ENCODE results near the gene UBE2E2.
"Not testable (repeated sequence)": the region's sequence is repeated elsewhere in the genome, so short reads cannot be mapped to it uniquely, and the experiment has no call there.

The UBE2E2 gene

GRCh38 chr3:23336853-23337252, 133.7 kb downstream of the UBE2E2 start:
- DNase-seq: not testable (repeated sequence)

GRCh38 chr3:23341147-23341838, 138.2 kb downstream of the UBE2E2 start:
- DNase-seq: no peak

GRCh38 chr3:23342343-23342742, 139.2 kb downstream of the UBE2E2 start:
- no peak for DNase-seq

DNA sequence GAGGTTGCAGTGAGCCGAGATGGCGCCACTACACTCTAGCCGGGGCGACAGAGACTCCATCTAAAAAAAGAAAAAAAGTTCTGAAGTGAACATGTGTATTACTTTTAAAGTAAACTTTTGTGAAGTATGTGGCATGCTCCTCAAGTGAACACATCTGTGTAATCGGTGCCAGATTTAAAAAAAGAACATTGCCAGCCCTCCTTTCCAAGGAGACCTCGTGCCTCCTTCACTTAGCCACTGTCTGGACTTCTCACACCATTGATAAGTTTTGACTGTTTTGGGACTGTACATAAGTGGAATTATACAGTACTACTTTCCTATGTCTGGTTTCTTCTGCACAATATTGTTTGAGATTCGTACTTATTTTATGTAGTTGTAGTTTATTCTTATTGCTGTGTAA, 140.4 kb downstream of the UBE2E2 start:
- no peak for DNase-seq

DNA sequence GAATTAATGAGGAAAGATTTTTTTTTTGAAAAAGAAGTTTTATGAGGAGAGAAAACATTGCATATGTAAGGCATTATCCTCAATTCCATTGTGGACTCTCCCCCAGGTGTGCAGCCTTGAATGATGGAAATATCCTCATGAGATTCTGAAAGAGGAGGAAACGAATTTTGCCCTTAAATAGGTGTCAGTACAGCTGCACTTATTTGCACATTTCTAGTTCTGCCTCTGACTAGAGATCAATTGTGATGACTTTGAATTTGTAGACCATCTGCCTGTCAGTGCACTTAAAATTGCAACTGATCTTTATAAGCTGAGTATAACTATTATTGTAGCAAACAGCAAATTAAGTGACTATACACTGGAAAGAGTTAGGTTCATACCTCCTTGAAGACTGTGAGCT, 141.8 kb downstream of the UBE2E2 start:
- DNase-seq: no peak

- DNase-seq: not testable (repeated sequence)
Observed at GRCh38 chr3:23349444-23349843, 146.3 kb downstream of the UBE2E2 start.

DNA sequence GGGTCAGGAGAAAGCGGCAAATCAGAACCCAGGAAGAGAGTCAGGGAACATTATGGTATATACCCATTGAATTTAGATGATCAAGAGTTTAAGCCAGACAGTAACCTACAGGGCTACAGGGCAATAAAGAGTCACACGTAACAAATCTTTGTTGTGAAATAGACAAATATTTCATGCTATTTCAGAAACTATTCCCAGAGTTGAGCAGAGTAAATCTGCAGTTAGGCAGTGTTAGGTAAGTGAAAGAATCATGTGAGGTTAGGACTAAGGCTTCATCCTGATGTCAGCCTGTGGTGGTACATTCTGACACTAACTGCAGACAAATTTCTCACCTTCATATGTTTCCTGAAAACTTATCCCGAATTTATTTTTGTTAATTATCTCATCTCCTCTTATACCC, 153.0 kb downstream of the UBE2E2 start:
- DNase-seq: no peak

DNA sequence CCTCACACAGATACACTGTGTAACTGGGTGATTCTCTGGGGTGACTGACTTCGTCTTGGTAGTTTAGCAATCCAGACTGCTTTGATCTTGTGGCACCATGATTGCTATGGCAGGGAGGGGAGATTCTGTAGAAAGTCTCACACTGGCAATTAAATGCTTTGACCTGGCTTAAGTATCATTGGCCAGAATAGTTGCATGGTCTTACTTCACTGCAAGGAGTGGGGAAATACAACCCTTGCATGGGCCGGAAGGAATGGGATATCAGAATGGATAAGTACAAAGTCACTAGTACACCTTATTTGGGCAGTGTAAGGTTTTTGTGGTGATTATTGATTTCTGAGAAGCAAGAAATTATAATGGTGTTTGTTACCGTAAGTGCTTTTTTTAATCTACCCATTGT, 153.8 kb downstream of the UBE2E2 start:
- no peak for DNase-seq

- DNase-seq: no peak
Observed at GRCh38 chr3:23359116-23359515, 156.0 kb downstream of the UBE2E2 start.

DNA sequence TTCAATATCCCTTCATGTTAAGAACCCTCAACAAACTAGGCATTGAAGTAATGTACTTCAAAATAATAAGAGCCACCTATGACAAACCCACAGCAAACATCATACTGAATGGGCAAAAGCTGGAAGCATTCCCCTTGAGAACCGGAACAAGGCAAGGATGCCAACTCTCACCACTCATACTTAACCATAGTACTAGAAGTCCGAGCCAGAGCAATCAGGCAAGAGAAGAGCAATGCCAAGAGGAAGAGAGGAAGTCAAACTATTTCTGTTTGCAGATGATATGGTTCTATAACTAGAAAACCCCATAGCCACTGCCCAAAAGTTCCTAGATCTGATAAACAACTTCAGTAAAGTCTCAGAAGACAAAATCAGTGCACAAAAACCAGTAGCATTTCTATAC, 161.9 kb downstream of the UBE2E2 start:
- no peak for DNase-seq

DNA sequence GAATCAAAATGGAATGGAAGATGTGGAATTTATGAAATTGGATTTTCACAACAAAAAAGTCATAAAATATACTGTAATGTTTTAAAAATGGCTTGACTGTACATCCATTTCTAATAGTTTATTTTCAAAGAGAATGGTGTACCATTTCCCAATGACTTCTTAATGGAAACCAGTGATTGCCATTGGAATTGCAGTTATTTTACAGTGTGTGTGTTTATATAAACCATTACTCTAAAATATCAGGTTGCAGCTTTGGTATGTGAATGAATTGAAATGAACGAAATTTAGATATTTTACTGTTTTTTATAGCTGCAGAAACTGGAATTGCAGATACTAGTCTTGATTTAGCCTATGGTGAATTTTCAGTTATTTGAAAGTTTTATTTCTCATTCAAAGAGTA, 165.6 kb downstream of the UBE2E2 start:
- no peak for DNase-seq

DNA sequence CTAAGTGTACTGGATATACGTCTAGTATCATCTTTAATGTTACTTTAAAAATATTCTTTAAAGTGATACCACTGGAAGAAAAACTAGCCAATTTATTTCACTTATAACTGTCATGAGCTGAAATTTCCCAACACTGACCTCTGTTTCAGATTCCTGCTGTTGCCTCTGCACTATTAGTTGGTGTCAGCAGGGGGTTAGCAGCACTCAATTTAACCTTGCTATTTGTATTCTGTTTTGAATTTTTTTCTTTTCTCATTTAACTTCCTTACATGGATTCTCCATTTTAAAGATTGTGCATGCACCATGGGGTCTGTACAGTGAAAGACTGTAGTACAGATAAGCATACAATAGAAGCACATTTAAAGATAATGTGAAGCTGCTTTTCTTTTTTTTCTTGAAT, 169.2 kb downstream of the UBE2E2 start:
- no peak for DNase-seq

- no peak for DNase-seq
Observed at GRCh38 chr3:23376516-23377248, 173.6 kb downstream of the UBE2E2 start.

- DNase-seq: no peak
Observed at GRCh38 chr3:23377928-23378672, 175.0 kb downstream of the UBE2E2 start.

DNA sequence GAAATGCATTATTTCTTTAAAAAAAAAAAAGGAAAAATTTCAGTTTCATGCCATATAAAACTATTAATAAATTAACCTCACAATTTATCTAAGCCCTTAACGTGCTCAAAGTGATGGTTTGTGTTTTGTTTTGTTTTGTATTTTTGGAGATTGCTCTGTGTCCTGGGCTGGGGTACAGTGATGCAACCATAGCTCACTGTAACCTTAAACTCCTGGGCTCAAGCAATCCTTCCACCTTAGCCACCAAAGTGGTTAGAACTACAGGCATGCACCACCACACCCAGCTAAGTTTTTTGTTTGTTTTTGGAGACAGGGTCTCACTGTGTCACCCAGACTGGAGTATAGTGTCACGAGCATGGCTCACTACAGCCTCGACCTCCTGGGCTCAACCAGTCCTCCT, 180.7 kb downstream of the UBE2E2 start:
- no peak for DNase-seq

GRCh38 chr3:23385327-23385726, 182.2 kb downstream of the UBE2E2 start:
- DNase-seq: no peak

DNA sequence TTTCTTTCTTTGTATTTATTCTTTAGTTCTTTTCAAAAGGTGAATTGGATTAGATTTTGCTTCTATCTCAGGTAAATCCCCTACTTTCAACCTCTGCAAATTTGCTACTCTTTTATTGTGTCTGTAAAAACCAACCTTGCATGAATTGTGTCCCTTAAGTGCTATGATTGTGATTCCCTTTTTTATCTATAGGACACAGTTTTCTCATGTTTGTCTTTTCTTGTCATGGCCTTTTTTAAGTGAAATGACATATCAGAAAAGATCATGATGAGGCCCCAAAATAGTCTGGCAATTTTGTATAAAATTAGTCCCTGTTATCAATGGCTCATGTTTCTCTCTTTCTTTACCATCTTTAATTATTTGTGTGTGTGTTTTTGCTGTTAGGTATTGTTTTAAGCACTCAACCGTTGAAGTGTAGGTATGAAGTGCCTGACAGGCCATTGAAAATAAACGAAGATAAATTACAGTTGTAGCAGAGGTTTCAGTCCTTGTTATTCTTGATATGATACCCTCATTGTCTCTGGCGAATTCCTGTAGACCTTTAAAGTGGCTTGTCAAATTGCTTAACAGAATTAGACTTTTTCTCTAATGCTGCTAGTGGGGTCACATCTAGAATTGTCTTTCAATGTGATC, 184.3 kb downstream of the UBE2E2 start:
- no peak for DNase-seq

GRCh38 chr3:23389089-23389488, 186.0 kb downstream of the UBE2E2 start:
- DNase-seq: no peak

- DNase-seq: no peak
Observed at GRCh38 chr3:23389686-23390085, 186.6 kb downstream of the UBE2E2 start.

- DNase-seq: no peak
Observed at GRCh38 chr3:23390446-23390845, 187.3 kb downstream of the UBE2E2 start.

DNA sequence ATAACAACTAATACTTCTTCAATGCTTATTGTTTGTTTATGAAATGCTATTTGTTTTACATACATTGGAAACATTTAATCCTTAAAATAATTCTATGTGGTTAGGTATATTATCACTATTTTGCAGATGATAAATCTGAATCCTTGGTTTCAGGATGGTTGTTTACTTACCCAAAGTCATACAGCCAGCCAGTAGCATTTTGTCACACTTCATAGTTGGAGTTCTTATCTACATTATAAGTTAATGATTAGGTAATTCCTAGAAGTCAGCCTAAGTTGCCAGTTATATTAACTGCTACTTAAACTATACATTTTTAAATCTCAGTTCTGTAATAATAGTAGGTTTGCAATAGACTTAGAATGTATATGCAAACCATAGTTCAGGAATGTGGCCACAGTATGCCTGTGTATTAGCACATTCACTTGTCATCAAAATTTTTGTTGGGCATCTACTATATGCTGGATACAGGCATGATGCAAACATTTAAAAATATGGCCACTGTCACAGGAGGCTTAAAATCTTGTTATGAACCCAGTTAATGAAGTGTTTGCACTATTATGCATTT, 187.9 kb downstream of the UBE2E2 start:
- DNase-seq: no peak

GRCh38 chr3:23395115-23395514, 192.0 kb downstream of the UBE2E2 start:
- DNase-seq: no peak

DNA sequence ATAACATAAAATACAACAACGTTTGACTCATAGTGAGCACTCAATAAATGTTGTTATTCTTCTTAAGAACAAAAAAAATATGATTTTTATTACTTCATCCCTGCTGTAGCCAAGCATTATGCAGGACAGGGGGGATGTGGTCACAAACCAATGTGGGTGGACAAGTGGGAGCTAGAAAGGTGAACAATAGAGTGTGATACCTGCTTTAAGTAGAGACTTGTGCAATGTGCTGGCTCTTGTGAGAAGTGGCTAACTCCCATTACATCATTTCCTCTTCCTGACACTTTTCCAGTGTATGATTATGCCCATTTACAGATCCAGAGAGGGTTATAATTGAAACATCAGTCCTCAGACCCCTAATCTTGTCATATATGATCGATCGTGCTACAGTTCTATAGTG, 193.6 kb downstream of the UBE2E2 start:
- no peak for DNase-seq
